ENCODE data around the gene ANO4.
"Not testable (repeated sequence)": the region's sequence is repeated elsewhere in the genome, so short reads cannot be mapped to it uniquely, and the experiment has no call there.

The ANO4 gene

GRCh38 chr12:101116911-101117310 lies 322.3 kb downstream of the ANO4 start:
- DNase-seq: no peak
- Histone ChIP-seq H3K36me3 (ENCODE audit: control insufficient read depth, insufficient read depth, low read length) (no peaks in the 10 kb centered on the region), H3K27me3 (replicated peaks; ENCODE audit: control insufficient read depth, insufficient read depth, low read length, poor library complexity, severe bottlenecking) (no peaks in the 10 kb centered on the region), H3K4me1 (ENCODE audit: control insufficient read depth, insufficient read depth, low read length, poor library complexity, severe bottlenecking) (no peaks in the 10 kb centered on the region), H3K9me3 (ENCODE audit: control insufficient read depth, low read length) (no peaks in the 10 kb centered on the region), H3K27ac (ENCODE audit: insufficient read depth, low read length, poor library complexity, severe bottlenecking) (no peak overlapping the region), H3K4me3 (ENCODE audit: insufficient read depth, low read depth, low read length, poor library complexity, severe bottlenecking) (no peak overlapping the region)

- H3K27ac ChIP-seq (ENCODE audit: insufficient read depth, low read length, poor library complexity, severe bottlenecking): no peak overlapping the region
- no peak for DNase-seq
- no peaks in the 10 kb centered on the region for H3K4me1 ChIP-seq (ENCODE audit: control insufficient read depth, insufficient read depth, low read length, poor library complexity, severe bottlenecking)
Measured at GRCh38 chr12:101117842-101118241, 323.3 kb downstream of the ANO4 start.

DNA sequence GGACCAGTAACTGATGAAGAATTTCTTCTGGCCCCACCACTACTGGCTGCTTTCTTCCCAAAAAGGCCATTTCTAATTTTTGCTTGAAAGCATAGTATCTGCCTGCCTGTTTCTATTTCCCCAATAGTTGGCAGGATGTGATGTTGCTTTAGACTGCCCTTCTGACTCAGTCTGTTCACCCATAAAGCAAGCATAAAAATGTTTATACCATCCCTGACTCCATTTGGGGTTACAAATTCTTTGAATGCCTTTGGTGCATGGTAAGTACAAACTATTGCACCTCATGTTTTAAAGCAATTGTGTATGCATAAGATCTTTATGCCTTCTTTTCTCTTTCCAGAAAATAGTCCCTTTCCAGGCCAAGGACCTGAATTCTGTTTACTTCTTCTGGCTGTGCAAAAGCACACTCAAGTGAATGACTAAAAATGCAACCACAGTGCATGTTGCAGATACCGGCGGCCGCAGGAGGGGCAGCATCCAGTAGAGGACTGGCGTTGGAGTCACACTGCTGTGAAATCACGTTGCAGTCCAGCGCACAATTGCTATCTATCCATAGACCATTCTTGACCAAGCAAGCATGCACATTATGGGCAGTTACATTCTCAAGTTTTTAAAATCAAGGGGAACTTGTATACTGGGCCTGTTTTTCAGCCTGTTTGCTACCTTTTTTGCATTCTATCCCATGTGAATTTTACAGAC lies 333.1 kb downstream of the ANO4 start:
- H3K4me3 ChIP-seq (ENCODE audit: insufficient read depth, low read depth, low read length, poor library complexity, severe bottlenecking): no peak overlapping the region
- H3K27ac ChIP-seq (ENCODE audit: insufficient read depth, low read length, poor library complexity, severe bottlenecking): no peak overlapping the region
- H3K27me3 ChIP-seq (replicated peaks; ENCODE audit: control insufficient read depth, insufficient read depth, low read length, poor library complexity, severe bottlenecking): no peaks in the 10 kb centered on the region
- H3K9me3 ChIP-seq (ENCODE audit: control insufficient read depth, low read length): no peaks in the 10 kb centered on the region
- no peak for DNase-seq
- no peaks in the 10 kb centered on the region for H3K4me1 ChIP-seq (ENCODE audit: control insufficient read depth, insufficient read depth, low read length, poor library complexity, severe bottlenecking)
- no peaks in the 10 kb centered on the region for H3K36me3 ChIP-seq (ENCODE audit: control insufficient read depth, insufficient read depth, low read length)

More at GRCh38 chr12:101117842-101118241, 323.3 kb downstream of the ANO4 start:
- no peaks in the 10 kb centered on the region for H3K36me3 ChIP-seq (ENCODE audit: control insufficient read depth, insufficient read depth, low read length)
- no peaks in the 10 kb centered on the region for H3K9me3 ChIP-seq (ENCODE audit: control insufficient read depth, low read length)
- no peak overlapping the region for H3K4me3 ChIP-seq (ENCODE audit: insufficient read depth, low read depth, low read length, poor library complexity, severe bottlenecking)
- H3K27me3 ChIP-seq (replicated peaks; ENCODE audit: control insufficient read depth, insufficient read depth, low read length, poor library complexity, severe bottlenecking): no peaks in the 10 kb centered on the region

GRCh38 chr12:101145777-101146431 lies 351.3 kb downstream of the ANO4 start:
- H3K36me3 ChIP-seq (ENCODE audit: control insufficient read depth, insufficient read depth, low read length); H3K9me3 ChIP-seq (ENCODE audit: control insufficient read depth, low read length); H3K27me3 ChIP-seq (replicated peaks; ENCODE audit: control insufficient read depth, insufficient read depth, low read length, poor library complexity, severe bottlenecking); H3K4me1 ChIP-seq (ENCODE audit: control insufficient read depth, insufficient read depth, low read length, poor library complexity, severe bottlenecking); DNase-seq; H3K4me3 ChIP-seq (ENCODE audit: insufficient read depth, low read depth, low read length, poor library complexity, severe bottlenecking); H3K27ac ChIP-seq (ENCODE audit: insufficient read depth, low read length, poor library complexity, severe bottlenecking): not testable (repeated sequence)

DNA sequence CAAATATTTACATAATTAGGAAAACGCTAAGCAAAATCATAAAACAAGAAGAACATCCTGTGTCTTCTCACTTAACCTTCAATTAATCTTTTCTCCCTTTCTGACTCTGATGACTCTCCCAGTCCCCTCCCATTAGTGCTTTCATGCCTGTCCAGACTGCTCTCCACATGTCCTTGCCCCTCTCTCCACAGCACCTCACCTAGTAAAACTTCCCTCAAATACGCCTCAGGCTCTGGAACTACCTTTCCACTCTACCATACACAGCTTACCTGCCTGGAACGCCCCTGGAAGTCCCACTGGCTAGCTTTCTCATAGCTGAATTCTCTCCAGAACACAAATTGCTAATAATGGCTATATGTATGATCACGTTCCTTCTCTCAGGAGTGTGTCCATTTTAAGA lies 370.7 kb downstream of the ANO4 start:
- Histone ChIP-seq H3K36me3 (ENCODE audit: control insufficient read depth, insufficient read depth, low read length) (no peaks in the 10 kb centered on the region), H3K9me3 (ENCODE audit: control insufficient read depth, low read length) (no peaks in the 10 kb centered on the region), H3K27ac (ENCODE audit: insufficient read depth, low read length, poor library complexity, severe bottlenecking) (no peak overlapping the region), H3K27me3 (replicated peaks; ENCODE audit: control insufficient read depth, insufficient read depth, low read length, poor library complexity, severe bottlenecking) (no peaks in the 10 kb centered on the region), H3K4me3 (ENCODE audit: insufficient read depth, low read depth, low read length, poor library complexity, severe bottlenecking) (no peak overlapping the region), H3K4me1 (ENCODE audit: control insufficient read depth, insufficient read depth, low read length, poor library complexity, severe bottlenecking) (no peaks in the 10 kb centered on the region)
- no peak for DNase-seq

- no peak for DNase-seq
- Histone ChIP-seq H3K4me3 (ENCODE audit: insufficient read depth, low read depth, low read length, poor library complexity, severe bottlenecking) (no peak overlapping the region), H3K36me3 (ENCODE audit: control insufficient read depth, insufficient read depth, low read length) (no peaks in the 10 kb centered on the region), H3K27me3 (replicated peaks; ENCODE audit: control insufficient read depth, insufficient read depth, low read length, poor library complexity, severe bottlenecking) (no peaks in the 10 kb centered on the region), H3K4me1 (ENCODE audit: control insufficient read depth, insufficient read depth, low read length, poor library complexity, severe bottlenecking) (no peaks in the 10 kb centered on the region), H3K27ac (ENCODE audit: insufficient read depth, low read length, poor library complexity, severe bottlenecking) (no peak overlapping the region), H3K9me3 (ENCODE audit: control insufficient read depth, low read length) (no peaks in the 10 kb centered on the region)
Measured at GRCh38 chr12:101166866-101167265, 372.3 kb downstream of the ANO4 start.

GRCh38 chr12:101168001-101168400 lies 373.4 kb downstream of the ANO4 start:
- no peak for DNase-seq
- H3K4me3 ChIP-seq (ENCODE audit: insufficient read depth, low read depth, low read length, poor library complexity, severe bottlenecking): no peak overlapping the region
- no peaks in the 10 kb centered on the region for H3K27me3 ChIP-seq (replicated peaks; ENCODE audit: control insufficient read depth, insufficient read depth, low read length, poor library complexity, severe bottlenecking)
- H3K27ac ChIP-seq (ENCODE audit: insufficient read depth, low read length, poor library complexity, severe bottlenecking): no peak overlapping the region
- no peaks in the 10 kb centered on the region for H3K36me3 ChIP-seq (ENCODE audit: control insufficient read depth, insufficient read depth, low read length)
- H3K4me1 ChIP-seq (ENCODE audit: control insufficient read depth, insufficient read depth, low read length, poor library complexity, severe bottlenecking): no peaks in the 10 kb centered on the region
- H3K9me3 ChIP-seq (ENCODE audit: control insufficient read depth, low read length): no peaks in the 10 kb centered on the region

DNA sequence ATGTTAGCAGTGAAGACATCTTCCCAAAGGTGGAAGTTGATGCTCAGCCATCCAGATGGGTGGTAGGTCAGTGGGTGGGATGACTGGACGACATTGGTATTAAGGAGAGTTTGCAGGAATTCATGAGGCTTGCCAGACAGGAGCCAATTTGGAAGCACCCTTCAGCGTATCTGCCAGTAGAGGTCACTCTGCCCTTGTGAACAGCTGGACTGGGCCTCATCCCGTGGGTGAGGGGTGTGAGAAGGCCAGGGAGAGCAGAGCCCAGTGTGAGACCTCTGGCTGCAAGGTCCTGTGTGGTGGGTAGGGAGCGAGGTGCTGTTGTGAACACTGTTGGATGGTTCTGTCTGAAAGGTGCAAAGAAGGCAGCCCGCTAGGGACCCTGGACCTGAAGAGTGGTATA lies 377.7 kb downstream of the ANO4 start:
- DNase-seq: no peak
- Histone ChIP-seq H3K4me3 (ENCODE audit: insufficient read depth, low read depth, low read length, poor library complexity, severe bottlenecking) (no peak overlapping the region), H3K27me3 (replicated peaks; ENCODE audit: control insufficient read depth, insufficient read depth, low read length, poor library complexity, severe bottlenecking) (no peaks in the 10 kb centered on the region), H3K27ac (ENCODE audit: insufficient read depth, low read length, poor library complexity, severe bottlenecking) (no peak overlapping the region), H3K9me3 (ENCODE audit: control insufficient read depth, low read length) (no peaks in the 10 kb centered on the region), H3K36me3 (ENCODE audit: control insufficient read depth, insufficient read depth, low read length) (no peaks in the 10 kb centered on the region), H3K4me1 (ENCODE audit: control insufficient read depth, insufficient read depth, low read length, poor library complexity, severe bottlenecking) (no peaks in the 10 kb centered on the region)

GRCh38 chr12:101173197-101173749 lies 378.7 kb downstream of the ANO4 start:
- Histone ChIP-seq H3K4me1 (ENCODE audit: control insufficient read depth, insufficient read depth, low read length, poor library complexity, severe bottlenecking) (no peaks in the 10 kb centered on the region), H3K4me3 (ENCODE audit: insufficient read depth, low read depth, low read length, poor library complexity, severe bottlenecking) (no peak overlapping the region), H3K9me3 (ENCODE audit: control insufficient read depth, low read length) (no peaks in the 10 kb centered on the region), H3K36me3 (ENCODE audit: control insufficient read depth, insufficient read depth, low read length) (no peaks in the 10 kb centered on the region), H3K27ac (ENCODE audit: insufficient read depth, low read length, poor library complexity, severe bottlenecking) (no peak overlapping the region), H3K27me3 (replicated peaks; ENCODE audit: control insufficient read depth, insufficient read depth, low read length, poor library complexity, severe bottlenecking) (no peaks in the 10 kb centered on the region)
- DNase-seq: no peak

- Histone ChIP-seq H3K27ac (ENCODE audit: insufficient read depth, low read length, poor library complexity, severe bottlenecking) (no peak overlapping the region), H3K4me3 (ENCODE audit: insufficient read depth, low read depth, low read length, poor library complexity, severe bottlenecking) (no peak overlapping the region), H3K9me3 (ENCODE audit: control insufficient read depth, low read length) (no peaks in the 10 kb centered on the region), H3K4me1 (ENCODE audit: control insufficient read depth, insufficient read depth, low read length, poor library complexity, severe bottlenecking) (no peaks in the 10 kb centered on the region), H3K36me3 (ENCODE audit: control insufficient read depth, insufficient read depth, low read length) (no peaks in the 10 kb centered on the region), H3K27me3 (replicated peaks; ENCODE audit: control insufficient read depth, insufficient read depth, low read length, poor library complexity, severe bottlenecking) (no peaks in the 10 kb centered on the region)
- no peak for DNase-seq
Measured at GRCh38 chr12:101174541-101174940, 380.0 kb downstream of the ANO4 start.

Measured in effector memory CD4-positive, alpha-beta T cell (primary cell).